Activated CD8-positive, alpha-beta T cell treated with anti-CD3 and anti-CD28 coated beads for 36 hours (primary cell): ENCODE data around the gene CSNK1A1L. TPM values are rescaled to one million over a fixed set of nuclear protein-coding genes. Genes with fewer than 3 reads are reported as not detected.
A peak's percentile ranks its signal among the peaks of the same experiment; 100 is the strongest.
"Not testable (repeated sequence)": the region's sequence is repeated elsewhere in the genome, so short reads cannot be mapped to it uniquely, and the experiment has no call there.

Experiments used
- ATAC-seq: fragments of 200-7000 bp; cut with Tn5 transposase; one replicate; pipeline ENCODE4 v1.10.0; 2021; ENCODE audit warnings: mild to moderate bottlenecking, moderate library complexity
- CTCF ChIA-PET: fragments of 350-600 bp; sonication (Branson Sonifier 250); formaldehyde crosslinking; loops from one replicate; lab custom pipeline; 2021; ENCODE audit warnings: antibody characterized with exemption; lab: Charles Lee
- POLR2A ChIA-PET: fragments of 350-600 bp; sonication (Branson Sonifier 250); formaldehyde crosslinking; loops from one replicate; lab custom pipeline; 2021; ENCODE audit warnings: antibody characterized with exemption; lab: Charles Lee
- DNase-seq: peaks from one replicate; pipeline ENCODE4 v3.0.0-alpha.2; 2020
- H3K27ac Mint-ChIP-seq: one replicate; pipeline ENCODE4 v1.8.0; 2021; ENCODE audit warnings: mild to moderate bottlenecking, mixed read lengths
- H3K27me3 Mint-ChIP-seq: one replicate; pipeline ENCODE4 v1.8.0; 2021; ENCODE audit warnings: mixed read lengths
- H3K36me3 Mint-ChIP-seq: one replicate; pipeline ENCODE4 v1.8.0; 2021; ENCODE audit warnings: low read depth, mixed read lengths
- H3K4me1 Mint-ChIP-seq: one replicate; pipeline ENCODE4 v1.8.0; 2021; ENCODE audit warnings: low read depth, mixed read lengths
- H3K4me3 Mint-ChIP-seq: one replicate; pipeline ENCODE4 v1.8.0; 2021; ENCODE audit warnings: mild to moderate bottlenecking, moderate library complexity, mixed read lengths
- H3K9me3 Mint-ChIP-seq: one replicate; pipeline ENCODE4 v1.8.0; 2021; ENCODE audit warnings: mixed read lengths
- CTCF ChIP-seq: fragments of 200-600 bp; IDR thresholded peaks from one replicate; pipeline ENCODE4 v1.8.0; 2022; ENCODE audit warnings: antibody characterized with exemption, mild to moderate bottlenecking
- intact Hi-C: fragments of 100-400 bp; cut with micrococcal nuclease; formaldehyde crosslinking; loops from one replicate; pipeline ENCODE4 v1.10.0; 2022
- total RNA-seq, 2 experiments: library from RNA; stranded (reverse); gene quantifications; one replicate each; pipeline ENCODE4 v1.2.3, GENCODE V29; 2021

CSNK1A1L gene
- total RNA-seq, 2 experiments from 2014 or later = not detected

DNA sequence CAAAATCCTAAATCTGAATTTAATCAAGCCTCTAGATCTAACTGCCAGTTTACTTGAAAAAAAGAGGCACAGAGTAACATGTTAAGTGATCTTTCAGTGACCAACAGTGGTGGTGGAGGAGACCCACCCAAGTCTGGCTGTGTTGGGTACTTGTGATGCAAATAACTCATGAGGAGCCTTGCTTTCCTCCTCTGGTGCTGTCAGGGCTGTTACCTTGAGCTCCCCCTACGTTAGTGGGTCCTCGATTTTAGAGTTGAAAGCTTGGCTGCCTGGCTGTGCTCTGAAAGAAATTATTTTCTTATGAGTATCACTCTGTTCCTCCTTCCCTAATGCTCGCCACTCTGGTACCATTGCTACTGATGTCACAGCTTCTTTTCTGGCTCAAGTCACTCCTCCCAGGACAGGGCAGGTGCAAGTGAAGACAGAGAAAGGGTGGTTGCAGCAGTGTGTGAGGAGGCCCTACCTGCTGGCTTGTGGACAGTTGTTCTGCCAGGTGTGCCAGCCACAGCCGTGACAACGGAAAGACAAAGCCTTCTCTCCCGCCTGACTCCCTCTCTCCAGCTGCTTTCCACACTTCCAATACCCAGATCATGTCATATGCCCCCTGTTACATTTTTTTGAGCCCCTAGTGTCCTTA is 39.5 kb downstream of the CSNK1A1L start:
- ChIA-PET CTCF (no interaction called here), POLR2A (no interaction called here)
- H3K36me3 Mint-ChIP-seq = no peaks in the 10 kb centered on the region
- H3K27ac Mint-ChIP-seq = no peak overlapping the region
- H3K27me3 Mint-ChIP-seq = no peaks in the 10 kb centered on the region
- no peak for ATAC-seq
- H3K4me1 Mint-ChIP-seq = no peaks in the 10 kb centered on the region
- no peaks in the 10 kb centered on the region for H3K9me3 Mint-ChIP-seq
- H3K4me3 Mint-ChIP-seq = no peak overlapping the region
- intact Hi-C loops = no loop called here
- DNase-seq = no peak
- no peak for TF ChIP-seq CTCF

DNA sequence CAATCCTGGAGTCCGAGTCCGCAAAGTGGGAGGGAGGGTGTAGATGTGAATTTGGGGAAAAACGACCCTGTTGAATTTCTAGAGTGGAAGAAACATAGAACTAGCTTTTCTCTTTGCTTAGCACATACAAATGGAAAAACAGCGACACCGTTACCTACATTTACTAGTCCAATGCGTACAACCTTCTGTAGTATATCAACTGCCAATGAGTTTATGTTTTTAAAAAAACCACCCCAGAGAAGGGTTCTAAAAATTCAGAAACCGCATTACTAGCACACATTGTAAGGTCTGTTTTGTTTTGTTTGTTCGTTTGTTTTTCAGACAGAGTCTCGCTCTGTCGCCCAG is 45.6 kb downstream of the CSNK1A1L start:
- no peak for DNase-seq
- intact Hi-C loops = no loop called here
- peaks cover 2% of the 10 kb centered on the region for H3K9me3 Mint-ChIP-seq
- ATAC-seq = peak; percentile 26
- H3K27me3 Mint-ChIP-seq = no peaks in the 10 kb centered on the region
- CTCF ChIA-PET = no interaction called here
- H3K27ac Mint-ChIP-seq = peak overlapping the region; percentile 97
- POLR2A ChIA-PET = interaction anchor here (1.0 to 3.1 kb wide), 2 partner anchors 57 to 60 kb away, joined by 4 to 14 read pairs; partner anchors contain the start of genes ALG5 and EXOSC8
- H3K36me3 Mint-ChIP-seq = peaks cover 25% of the 10 kb centered on the region
- no peak for TF ChIP-seq CTCF
- H3K4me3 Mint-ChIP-seq = peak overlapping the region; percentile 95
- peaks cover 27% of the 10 kb centered on the region for H3K4me1 Mint-ChIP-seq

DNA sequence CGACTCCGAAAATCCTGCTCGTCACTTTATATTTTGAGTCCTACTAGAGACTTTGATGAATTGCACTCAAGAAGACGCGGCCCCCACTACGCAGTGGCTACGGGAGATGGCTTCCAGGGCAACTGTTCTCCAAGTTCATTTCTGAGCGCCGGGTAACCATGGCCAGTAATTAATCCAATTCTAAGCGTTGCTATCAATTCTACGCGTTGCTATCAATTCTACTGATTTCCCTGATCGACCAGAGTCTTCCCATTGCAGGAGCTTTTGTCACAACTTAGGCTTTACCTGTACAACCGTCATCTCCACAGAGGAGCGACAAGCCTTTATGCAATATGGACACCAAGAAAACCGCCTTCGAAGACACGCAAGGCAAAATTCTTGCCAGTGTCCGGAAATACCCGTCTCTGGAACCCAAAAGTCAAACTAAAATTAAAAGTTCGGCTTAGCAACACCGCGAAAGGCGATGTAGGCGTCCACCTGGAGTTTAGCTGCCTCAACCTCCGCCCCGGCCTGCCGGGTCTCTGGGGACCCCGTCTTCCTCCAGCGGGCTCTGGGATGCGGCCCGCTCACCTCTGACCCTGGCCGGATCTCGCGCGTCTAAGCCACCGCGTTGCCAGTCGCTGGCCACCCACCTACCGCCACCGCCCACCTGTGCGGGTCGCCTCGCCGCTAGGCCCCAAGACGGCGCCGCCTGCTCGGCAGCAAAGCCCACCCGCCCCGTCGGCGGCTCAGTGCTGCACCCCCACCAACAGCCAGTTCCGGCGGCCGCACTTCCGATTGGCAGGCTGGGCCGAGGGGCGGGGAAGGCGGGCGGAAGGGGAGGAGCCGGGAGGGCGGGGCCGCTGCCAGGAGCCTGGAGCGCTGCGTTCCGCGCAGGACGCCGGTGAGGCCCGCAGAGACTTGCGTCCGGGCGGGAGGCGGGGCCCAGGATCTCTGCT is 46.3 kb downstream of the CSNK1A1L start, which contains the start of gene SUPT20H:
Gene SUPT20H (minus strand): TSS at position 779 of the 938 bp plus-strand sequence. CDS start 8,198 bp downstream, outside the sequence.
- POLR2A ChIA-PET = interaction anchor here (0.7 to 3.1 kb wide), 3 partner anchors 9 to 59 kb away, joined by 4 to 14 read pairs (median 4); partner anchors contain the start of genes ALG5 and EXOSC8
- ATAC-seq = peak; percentile 99

GRCh38 chr13:37056228-37056627 is 49.2 kb downstream of the CSNK1A1L start:
- ATAC-seq, DNase-seq, H3K9me3 Mint-ChIP-seq, intact Hi-C loops, H3K27ac Mint-ChIP-seq, POLR2A ChIA-PET, H3K27me3 Mint-ChIP-seq, H3K4me3 Mint-ChIP-seq: not testable (repeated sequence)
- CTCF ChIA-PET = interaction anchor here (1.2 kb wide), 1 partner anchor 8 kb away, joined by 3 read pairs; no protein-coding TSS in a partner anchor
- H3K4me1 Mint-ChIP-seq = peaks cover 54% of the 10 kb centered on the region
- H3K36me3 Mint-ChIP-seq = peaks cover 52% of the 10 kb centered on the region

More for the DNA sequence above, 46.3 kb downstream of the CSNK1A1L start, which contains the start of gene SUPT20H:
- intact Hi-C loops = no loop called here
- Mint-ChIP-seq H3K4me3 (peak within 1 kb of the TSS; percentile 95), H3K9me3 (peaks cover 2% of the 10 kb centered on the region), H3K36me3 (peaks cover 30% of the 10 kb centered on the region), H3K27ac (peak within 1 kb of the TSS; percentile 97), H3K27me3 (no peaks in the 10 kb centered on the region), H3K4me1 (peaks cover 31% of the 10 kb centered on the region)
- TF ChIP-seq CTCF = no peak
- CTCF ChIA-PET = no interaction called here
- peak; percentile 95 for DNase-seq

Other genes with a start within 250 kb of the CSNK1A1L start
- under 1 TPM; 0.11 TPM for gene SMAD9, start 185.4 kb downstream of the CSNK1A1L start, total RNA-seq
- gene ALG5, start 106.3 kb downstream of the CSNK1A1L start, total RNA-seq = 10 to 100 TPM; 25.5 to 26.8 TPM
- gene EXOSC8, start 104.9 kb downstream of the CSNK1A1L start, total RNA-seq = 100 to 1,000 TPM; 168 to 170 TPM
- gene SUPT20H, start 46.0 kb downstream of the CSNK1A1L start, total RNA-seq = 10 to 100 TPM; 59.6 to 63.4 TPM